ENCODE measurements around the gene PIK3CD.
"Not testable (repeated sequence)": the region's sequence is repeated elsewhere in the genome, so short reads cannot be mapped to it uniquely, and the experiment has no call there.

The PIK3CD gene

GRCh38 chr1:9730096-9730901, 78.8 kb downstream of the PIK3CD start:
- in situ Hi-C loops (cut with MboI; ENCODE audit: low sequenced_read_pairs), result no loop called here

GRCh38 chr1:9731051-9731537, 79.6 kb downstream of the PIK3CD start:
- in situ Hi-C loops (cut with MboI; ENCODE audit: low sequenced_read_pairs), result no loop called here

GRCh38 chr1:9731561-9731960, 80.0 kb downstream of the PIK3CD start:
- in situ Hi-C loops (cut with MboI; ENCODE audit: low sequenced_read_pairs), result no loop called here

- in situ Hi-C loops (cut with MboI; ENCODE audit: low sequenced_read_pairs), result no loop called here
These were observed 80.8 kb downstream of the PIK3CD start for GRCh38 chr1:9732123-9732971.

- in situ Hi-C loops (cut with MboI; ENCODE audit: low sequenced_read_pairs), result no loop called here
These were observed 81.7 kb downstream of the PIK3CD start for GRCh38 chr1:9733160-9733789.

GRCh38 chr1:9735800-9736199, 84.3 kb downstream of the PIK3CD start:
- in situ Hi-C loops (cut with MboI; ENCODE audit: low sequenced_read_pairs), result no loop called here

- in situ Hi-C loops (cut with MboI; ENCODE audit: low sequenced_read_pairs), result no loop called here
These were observed 84.7 kb downstream of the PIK3CD start for GRCh38 chr1:9736241-9736640.

- in situ Hi-C loops (cut with MboI; ENCODE audit: low sequenced_read_pairs), result no loop called here
These were observed 85.5 kb downstream of the PIK3CD start for GRCh38 chr1:9737057-9737456.

- in situ Hi-C loops (cut with MboI; ENCODE audit: low sequenced_read_pairs), result no loop called here
These were observed 86.1 kb downstream of the PIK3CD start for GRCh38 chr1:9737671-9738070.

GRCh38 chr1:9744106-9744799, 92.7 kb downstream of the PIK3CD start:
- in situ Hi-C loops (cut with MboI; ENCODE audit: low sequenced_read_pairs), result no loop called here

GRCh38 chr1:9746211-9746610, 94.7 kb downstream of the PIK3CD start:
- in situ Hi-C loops (cut with MboI; ENCODE audit: low sequenced_read_pairs), result no loop called here

GRCh38 chr1:9746651-9747050, 95.1 kb downstream of the PIK3CD start:
- in situ Hi-C loops (cut with MboI; ENCODE audit: low sequenced_read_pairs), result no loop called here

GRCh38 chr1:9748391-9748790, 96.9 kb downstream of the PIK3CD start:
- in situ Hi-C loops (cut with MboI; ENCODE audit: low sequenced_read_pairs), result not testable (repeated sequence)

GRCh38 chr1:9749361-9749760, 97.8 kb downstream of the PIK3CD start:
- in situ Hi-C loops (cut with MboI; ENCODE audit: low sequenced_read_pairs), result no loop called here

GRCh38 chr1:9751971-9752370, 100.4 kb downstream of the PIK3CD start:
- in situ Hi-C loops (cut with MboI; ENCODE audit: low sequenced_read_pairs), result no loop called here

- in situ Hi-C loops (cut with MboI; ENCODE audit: low sequenced_read_pairs), result no loop called here
These were observed 101.6 kb downstream of the PIK3CD start for GRCh38 chr1:9753121-9753531.

- in situ Hi-C loops (cut with MboI; ENCODE audit: low sequenced_read_pairs), result no loop called here
These were observed 104.0 kb downstream of the PIK3CD start for GRCh38 chr1:9755441-9755995.

- in situ Hi-C loops (cut with MboI; ENCODE audit: low sequenced_read_pairs), result no loop called here
These were observed 107.1 kb downstream of the PIK3CD start for GRCh38 chr1:9758559-9759121.

- in situ Hi-C loops (cut with MboI; ENCODE audit: low sequenced_read_pairs), result no loop called here
These were observed 108.4 kb downstream of the PIK3CD start for GRCh38 chr1:9759939-9760338.

GRCh38 chr1:9760824-9761223, 109.3 kb downstream of the PIK3CD start:
- in situ Hi-C loops (cut with MboI; ENCODE audit: low sequenced_read_pairs), result no loop called here
